Tibial artery (tissue), 4 donors: ENCODE data around the gene NTMT1.

ENCODE experiments used
- DNase-seq, 2 donors: peaks; one replicate each; pipeline ENCODE4 v3.0.0-alpha.2; 2019
- H3K27ac ChIP-seq, 2 donors: fragments of 200-600 bp; sonication (generic) in 1 of 2; 1 replicate in 1 of 2; 2 replicates in 1 of 2; pipeline ENCODE4 v1.5.1; 2018 to 2019; ENCODE audit warnings: mild to moderate bottlenecking in 1 of 2
- H3K27me3 ChIP-seq, 2 donors: fragments of 200-600 bp; sonication (generic) in 1 of 2; one replicate each; pipeline versions ENCODE4 v1.5.1 to v1.6.0; 2016 to 2019
- H3K36me3 ChIP-seq, 3 donors: fragments of 200-600 bp; sonication (generic) in 2 of 3; one replicate each; pipeline ENCODE4 v1.5.1; 2016 to 2019; ENCODE audit warnings: mild to moderate bottlenecking in 2 of 3
- H3K4me1 ChIP-seq, 4 donors: fragments of 200-600 bp; sonication (generic) in 2 of 4; 1 replicate in 3 of 4; 2 replicates in 1 of 4; pipeline ENCODE4 v1.5.1; 2016 to 2019
- H3K4me3 ChIP-seq, 2 donors: fragments of 200-600 bp; sonication (generic) in 1 of 2; 1 replicate in 1 of 2; 2 replicates in 1 of 2; pipeline ENCODE4 v1.5.1; 2018 to 2019; ENCODE audit warnings: mild to moderate bottlenecking in 2 of 2
- H3K9me3 ChIP-seq, 3 donors: fragments of 200-600 bp; sonication (generic) in 1 of 3; one replicate each; pipeline ENCODE4 v1.5.1; 2016 to 2019
- intact Hi-C: fragments of 100-400 bp; cut with DNase I; formaldehyde crosslinking; loops from one replicate; pipeline ENCODE4 v1.15.0; 2023; ENCODE audit warnings: low total_unique reads
- TF ChIP-seq, protein P1 (sequence below), 2 experiments: fragments of 200-600 bp in 1 of 2; fragments of 450-650 bp in 1 of 2; IDR thresholded peaks; one replicate each; pipeline ENCODE4 v1.5.1; 2017 to 2019; ENCODE audit warnings: antibody characterized with exemption in 2 of 2, mild to moderate bottlenecking in 1 of 2, moderate library complexity in 1 of 2

The NTMT1 gene

DNA sequence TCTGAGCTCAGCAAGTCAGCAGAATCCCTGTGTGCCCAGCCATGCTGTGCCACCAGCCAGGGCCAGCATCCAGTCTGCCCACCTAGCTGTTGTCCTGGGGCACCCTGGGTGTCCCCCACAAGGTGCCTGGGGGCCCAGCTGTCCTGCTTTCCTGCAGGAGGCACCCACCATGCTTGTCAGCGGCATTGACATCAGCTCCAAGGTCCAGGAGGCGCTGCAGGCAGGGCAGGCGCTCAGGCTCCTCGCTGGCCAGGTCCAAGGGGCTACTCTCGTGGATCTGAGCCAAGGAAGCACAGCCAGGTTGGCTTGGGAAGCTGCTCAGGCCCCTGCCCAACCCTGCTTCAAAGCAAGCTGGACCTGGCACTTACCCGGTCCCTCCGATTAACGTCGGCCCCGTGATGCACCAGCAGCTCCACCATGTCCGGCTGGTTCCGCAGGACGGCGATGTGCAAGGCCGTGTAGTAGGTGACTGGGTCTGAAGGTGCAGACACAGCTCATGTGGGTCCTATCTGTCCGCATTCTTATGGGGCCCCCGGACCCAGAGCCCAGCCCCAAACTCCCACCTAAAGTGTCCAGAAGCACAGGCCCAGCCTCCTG, 13.2 kb downstream of the NTMT1 start:
- intact Hi-C loops = no loop called here
- H3K4me3 ChIP-seq = no peak overlapping the region
- H3K27ac ChIP-seq = no peak overlapping the region
- TF ChIP-seq, protein P1, sequence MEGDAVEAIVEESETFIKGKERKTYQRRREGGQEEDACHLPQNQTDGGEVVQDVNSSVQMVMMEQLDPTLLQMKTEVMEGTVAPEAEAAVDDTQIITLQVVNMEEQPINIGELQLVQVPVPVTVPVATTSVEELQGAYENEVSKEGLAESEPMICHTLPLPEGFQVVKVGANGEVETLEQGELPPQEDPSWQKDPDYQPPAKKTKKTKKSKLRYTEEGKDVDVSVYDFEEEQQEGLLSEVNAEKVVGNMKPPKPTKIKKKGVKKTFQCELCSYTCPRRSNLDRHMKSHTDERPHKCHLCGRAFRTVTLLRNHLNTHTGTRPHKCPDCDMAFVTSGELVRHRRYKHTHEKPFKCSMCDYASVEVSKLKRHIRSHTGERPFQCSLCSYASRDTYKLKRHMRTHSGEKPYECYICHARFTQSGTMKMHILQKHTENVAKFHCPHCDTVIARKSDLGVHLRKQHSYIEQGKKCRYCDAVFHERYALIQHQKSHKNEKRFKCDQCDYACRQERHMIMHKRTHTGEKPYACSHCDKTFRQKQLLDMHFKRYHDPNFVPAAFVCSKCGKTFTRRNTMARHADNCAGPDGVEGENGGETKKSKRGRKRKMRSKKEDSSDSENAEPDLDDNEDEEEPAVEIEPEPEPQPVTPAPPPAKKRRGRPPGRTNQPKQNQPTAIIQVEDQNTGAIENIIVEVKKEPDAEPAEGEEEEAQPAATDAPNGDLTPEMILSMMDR (IDR thresholded peaks at IDR 0.05) = no peak
- no peaks in the 10 kb centered on the region for H3K9me3 ChIP-seq
- H3K36me3 ChIP-seq = peaks cover 42 to 56% (median 55%) of the 10 kb centered on the region in 3 donors
- H3K27me3 ChIP-seq = no peaks in the 10 kb centered on the region
- H3K4me1 ChIP-seq = peaks cover 0 to 33% (median 27%) of the 10 kb centered on the region in 4 donors
- DNase-seq = no peak

DNA sequence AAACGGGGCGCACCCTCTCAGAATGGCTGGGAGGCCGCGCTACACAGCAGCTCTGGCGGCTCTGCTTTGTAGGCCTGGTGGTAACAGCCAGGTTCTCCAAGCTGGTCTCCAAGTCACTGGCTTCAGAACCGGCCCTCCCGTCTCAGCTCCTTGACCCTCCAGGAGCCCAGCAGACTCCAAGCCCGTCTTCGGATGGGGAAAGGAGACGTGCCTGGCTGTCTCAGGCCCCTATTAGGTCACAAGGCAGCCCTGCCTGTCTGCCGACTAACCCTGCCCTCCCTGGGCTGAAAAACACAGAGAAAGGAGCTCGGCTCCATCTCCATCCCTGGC, 13.8 kb downstream of the NTMT1 start:
- Histone ChIP-seq H3K36me3 (peaks cover 36 to 50% (median 50%) of the 10 kb centered on the region in 3 donors), H3K4me1 (peaks cover 0 to 33% (median 27%) of the 10 kb centered on the region in 4 donors), H3K9me3 (no peaks in the 10 kb centered on the region), H3K27me3 (no peaks in the 10 kb centered on the region), H3K27ac (no peak overlapping the region), H3K4me3 (no peak overlapping the region)
- no peak for DNase-seq
- TF ChIP-seq, protein P1 (IDR thresholded peaks at IDR 0.05) = no peak
- intact Hi-C loops = loop anchor here (5.0 kb wide), 1 partner anchor 98 kb away; no protein-coding TSS in a partner anchor

DNA sequence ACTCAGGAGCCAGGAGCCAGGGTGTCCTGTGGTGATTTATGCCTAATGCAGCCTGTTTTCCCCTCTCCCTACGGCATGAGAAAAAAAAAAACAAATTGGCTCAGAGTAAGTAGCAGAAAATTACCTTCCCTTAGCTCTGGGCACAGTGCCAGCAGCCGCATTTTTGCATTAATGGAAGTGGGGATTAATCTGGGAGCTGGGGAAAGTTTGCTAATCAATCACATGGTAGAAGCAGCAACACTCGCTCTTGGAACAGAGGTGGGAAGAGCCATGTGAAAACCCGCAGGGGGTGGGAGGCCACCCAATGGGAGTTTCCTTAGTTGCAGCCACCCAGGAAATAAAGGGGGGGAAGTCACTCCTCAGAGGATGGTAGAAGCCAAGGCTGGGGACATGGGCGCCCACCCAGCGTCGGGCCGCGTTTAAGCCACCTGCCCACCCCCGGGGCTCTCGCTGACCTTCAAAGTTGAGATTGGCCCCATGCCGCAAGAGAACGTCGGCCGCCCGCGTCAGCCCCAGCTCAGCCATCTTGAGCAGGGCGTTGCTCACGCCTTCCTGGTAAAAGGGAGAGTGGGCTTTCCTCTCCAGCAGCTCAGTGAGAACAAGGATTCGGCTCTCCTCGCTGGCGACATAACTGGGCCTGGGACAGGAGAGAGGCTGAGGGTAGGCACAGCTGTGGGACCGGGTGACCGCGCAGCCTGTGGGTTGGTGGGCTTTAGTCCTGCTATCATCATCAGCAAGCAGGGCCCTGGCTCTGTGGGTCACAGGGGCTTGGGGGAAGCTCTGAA, 14.3 kb downstream of the NTMT1 start:
- Histone ChIP-seq H3K27ac (no peak overlapping the region), H3K4me1 (peaks cover 0 to 33% (median 27%) of the 10 kb centered on the region in 4 donors), H3K27me3 (no peaks in the 10 kb centered on the region), H3K36me3 (peaks cover 30 to 45% (median 44%) of the 10 kb centered on the region in 3 donors), H3K9me3 (no peaks in the 10 kb centered on the region), H3K4me3 (peak overlapping the region; percentile 92)
- intact Hi-C loops = loop anchor here (5.0 kb wide), 1 partner anchor 97 kb away; no protein-coding TSS in a partner anchor
- no peak for DNase-seq
- TF ChIP-seq, protein P1 (IDR thresholded peaks at IDR 0.05) = no peak

DNA sequence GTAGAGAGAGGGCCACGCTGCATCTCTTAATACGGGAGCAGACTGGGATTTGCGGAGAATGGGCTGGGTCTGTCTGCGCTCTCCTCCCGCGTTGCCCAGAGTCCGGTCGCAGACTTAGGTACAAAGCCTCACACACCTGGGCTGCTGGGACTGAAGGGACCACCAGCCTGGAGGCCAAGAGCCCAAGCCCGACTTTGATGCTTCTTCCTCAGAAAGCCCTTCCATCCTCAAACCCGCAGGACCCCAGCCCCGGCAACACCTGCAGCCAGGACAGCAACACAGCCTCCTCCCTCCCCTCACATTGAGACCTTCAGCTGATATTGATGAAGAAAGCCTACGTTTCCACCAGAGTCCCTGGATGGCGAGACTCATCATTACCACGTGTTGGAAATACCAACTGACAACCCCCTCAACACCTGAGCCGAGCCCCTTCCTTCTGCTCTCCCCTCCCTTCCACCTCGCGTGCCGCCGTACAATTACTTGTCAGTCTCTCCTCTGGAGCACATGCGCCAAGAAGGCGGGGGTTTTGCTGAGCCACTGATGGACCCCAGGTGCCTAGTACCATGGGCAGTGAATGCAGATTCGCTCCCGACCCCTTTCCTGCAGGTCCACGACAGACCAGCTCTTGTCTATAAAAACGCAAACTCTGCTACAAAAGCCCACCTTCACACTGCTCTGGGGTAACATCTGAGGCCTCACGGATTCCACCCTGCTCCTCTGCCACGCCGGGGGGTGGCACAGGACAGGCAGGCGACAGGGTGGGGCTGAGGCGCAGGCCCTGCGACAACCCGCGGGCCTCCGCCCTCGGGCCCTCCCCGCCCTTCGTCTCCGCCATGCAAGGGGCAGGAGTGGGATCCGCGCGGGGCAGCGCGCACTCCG, 15.1 kb downstream of the NTMT1 start:
- peaks cover 0 to 33% (median 27%) of the 10 kb centered on the region in 4 donors for H3K4me1 ChIP-seq
- no peaks in the 10 kb centered on the region for H3K9me3 ChIP-seq
- H3K27ac ChIP-seq = peak overlapping the region; percentile 79 to 93
- H3K27me3 ChIP-seq = no peaks in the 10 kb centered on the region
- intact Hi-C loops = loop anchor here (5.0 kb wide), 1 partner anchor 96 kb away; no protein-coding TSS in a partner anchor
- no peak for DNase-seq
- H3K4me3 ChIP-seq = peak overlapping the region; percentile 92
- TF ChIP-seq, protein P1 (IDR thresholded peaks at IDR 0.05) = no peak
- H3K36me3 ChIP-seq = peaks cover 22 to 36% (median 36%) of the 10 kb centered on the region in 3 donors
